Measurements from ENCODE around the gene MCM10. TPM values are rescaled to one million over a fixed set of nuclear protein-coding genes. Genes with fewer than 3 reads are reported as not detected.

MCM10 gene
- total RNA-seq, 1 donor from 2014 or later = 1.5 TPM

DNA sequence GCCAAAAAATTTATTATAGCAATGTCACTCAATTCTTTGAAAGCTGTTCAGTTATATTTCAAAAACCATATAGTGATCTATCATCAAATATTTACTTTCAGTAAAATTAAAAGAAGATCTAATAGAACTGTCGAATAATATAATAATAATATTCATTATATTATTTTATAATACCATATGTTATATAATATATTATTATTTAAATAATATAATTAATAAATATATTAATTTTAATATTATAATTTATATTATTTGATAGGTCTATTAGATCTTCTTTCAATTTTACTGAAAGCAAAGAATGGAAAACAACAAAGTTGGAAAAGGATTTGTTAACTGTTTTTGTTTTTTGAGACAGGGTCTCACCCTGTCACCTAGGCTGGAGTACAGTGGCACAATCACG lies 95.3 kb downstream of the MCM10 start:
- no peak for TF ChIP-seq EZH2 (IDR thresholded peaks at IDR 0.05; ENCODE audit: insufficient read depth, low read length)
- TF ChIP-seq, protein P1, sequence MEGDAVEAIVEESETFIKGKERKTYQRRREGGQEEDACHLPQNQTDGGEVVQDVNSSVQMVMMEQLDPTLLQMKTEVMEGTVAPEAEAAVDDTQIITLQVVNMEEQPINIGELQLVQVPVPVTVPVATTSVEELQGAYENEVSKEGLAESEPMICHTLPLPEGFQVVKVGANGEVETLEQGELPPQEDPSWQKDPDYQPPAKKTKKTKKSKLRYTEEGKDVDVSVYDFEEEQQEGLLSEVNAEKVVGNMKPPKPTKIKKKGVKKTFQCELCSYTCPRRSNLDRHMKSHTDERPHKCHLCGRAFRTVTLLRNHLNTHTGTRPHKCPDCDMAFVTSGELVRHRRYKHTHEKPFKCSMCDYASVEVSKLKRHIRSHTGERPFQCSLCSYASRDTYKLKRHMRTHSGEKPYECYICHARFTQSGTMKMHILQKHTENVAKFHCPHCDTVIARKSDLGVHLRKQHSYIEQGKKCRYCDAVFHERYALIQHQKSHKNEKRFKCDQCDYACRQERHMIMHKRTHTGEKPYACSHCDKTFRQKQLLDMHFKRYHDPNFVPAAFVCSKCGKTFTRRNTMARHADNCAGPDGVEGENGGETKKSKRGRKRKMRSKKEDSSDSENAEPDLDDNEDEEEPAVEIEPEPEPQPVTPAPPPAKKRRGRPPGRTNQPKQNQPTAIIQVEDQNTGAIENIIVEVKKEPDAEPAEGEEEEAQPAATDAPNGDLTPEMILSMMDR (IDR thresholded peaks at IDR 0.05; ENCODE audit: insufficient read depth, low read depth, low read length) = no peak

GRCh38 chr10:13257621-13258140 lies 96.3 kb downstream of the MCM10 start:
- Histone ChIP-seq H3K4me1 (ENCODE audit: insufficient read depth, low read length) (no peaks in the 10 kb centered on the region), H3K9ac (ENCODE audit: low read length) (no peak overlapping the region), H3K4me2 (ENCODE audit: low read length) (no peak overlapping the region), H3K36me3 (ENCODE audit: insufficient read depth, low read length) (no peaks in the 10 kb centered on the region), H2AFZ (ENCODE audit: low read depth, low read length) (no peak overlapping the region), H3K79me2 (ENCODE audit: insufficient read depth, low read length) (no peaks in the 10 kb centered on the region), H3K9me3 (ENCODE audit: insufficient read depth, low read depth, low read length) (no peaks in the 10 kb centered on the region), H3K27ac (ENCODE audit: low read depth, low read length) (no peak overlapping the region), H3K27me3 (ENCODE audit: insufficient read depth, low read length) (peaks cover 7% of the 10 kb centered on the region), H4K20me1 (ENCODE audit: insufficient read depth, low read length) (no peaks in the 10 kb centered on the region), H3K4me3 (ENCODE audit: insufficient read depth, low read depth, low read length) (no peak overlapping the region)
- no peak for TF ChIP-seq EZH2 (IDR thresholded peaks at IDR 0.05; ENCODE audit: insufficient read depth, low read length)
- TF ChIP-seq, protein P1 (IDR thresholded peaks at IDR 0.05; ENCODE audit: insufficient read depth, low read depth, low read length) = no peak
- Mint-ChIP-seq H3K27me3 (ENCODE audit: low read depth, unreplicated experiment) (peaks cover 3% of the 10 kb centered on the region), H3K36me3 (ENCODE audit: low read depth, unreplicated experiment) (no peaks in the 10 kb centered on the region), H3K27ac (ENCODE audit: unreplicated experiment) (no peak overlapping the region), H3K4me1 (ENCODE audit: low read depth, unreplicated experiment) (no peaks in the 10 kb centered on the region), H3K9me3 (ENCODE audit: unreplicated experiment) (peaks cover 10% of the 10 kb centered on the region), H3K4me3 (ENCODE audit: unreplicated experiment) (no peak overlapping the region)
- no peak for FAIRE-seq
- DNase-seq (ENCODE audit: low read depth) = no peak

More for the DNA sequence above, 95.3 kb downstream of the MCM10 start:
- Histone ChIP-seq H4K20me1 (ENCODE audit: insufficient read depth, low read length) (no peaks in the 10 kb centered on the region), H3K4me2 (ENCODE audit: low read length) (no peak overlapping the region), H3K4me1 (ENCODE audit: insufficient read depth, low read length) (no peaks in the 10 kb centered on the region), H3K27ac (ENCODE audit: low read depth, low read length) (no peak overlapping the region), H3K9me3 (ENCODE audit: insufficient read depth, low read depth, low read length) (no peaks in the 10 kb centered on the region), H2AFZ (ENCODE audit: low read depth, low read length) (no peak overlapping the region), H3K4me3 (ENCODE audit: insufficient read depth, low read depth, low read length) (no peak overlapping the region), H3K36me3 (ENCODE audit: insufficient read depth, low read length) (no peaks in the 10 kb centered on the region), H3K9ac (ENCODE audit: low read length) (no peak overlapping the region), H3K79me2 (ENCODE audit: insufficient read depth, low read length) (no peaks in the 10 kb centered on the region), H3K27me3 (ENCODE audit: insufficient read depth, low read length) (peaks cover 7% of the 10 kb centered on the region)
- Mint-ChIP-seq H3K27ac (ENCODE audit: unreplicated experiment) (no peak overlapping the region), H3K4me1 (ENCODE audit: low read depth, unreplicated experiment) (no peaks in the 10 kb centered on the region), H3K36me3 (ENCODE audit: low read depth, unreplicated experiment) (no peaks in the 10 kb centered on the region), H3K27me3 (ENCODE audit: low read depth, unreplicated experiment) (no peaks in the 10 kb centered on the region), H3K9me3 (ENCODE audit: unreplicated experiment) (peaks cover 10% of the 10 kb centered on the region), H3K4me3 (ENCODE audit: unreplicated experiment) (no peak overlapping the region)
- FAIRE-seq = no peak
- DNase-seq (ENCODE audit: low read depth) = no peak

Other genes starting within 250 kb of the MCM10 start
- gene CCDC3, start 159.8 kb upstream of the MCM10 start, total RNA-seq = 25.8 and 52.1 TPM in 2 replicates
- gene OPTN, start 61.4 kb upstream of the MCM10 start, total RNA-seq = 161 and 164 TPM in 2 replicates
- gene UCMA, start 72.8 kb downstream of the MCM10 start, total RNA-seq = not detected in 2 replicates
- 8.3 and 10.6 TPM in 2 replicates for gene PHYH, start 138.5 kb downstream of the MCM10 start, total RNA-seq
- 48.0 and 57.0 TPM in 2 replicates for gene SEPHS1, start 186.7 kb downstream of the MCM10 start, total RNA-seq